GM21619 (cell line): ENCODE measurements around the gene EGR2.
"Not testable (repeated sequence)": the region's sequence is repeated elsewhere in the genome, so short reads cannot be mapped to it uniquely, and the experiment has no call there.

Experiments used
- ATAC-seq: cut with Tn5 transposase; IDR thresholded peaks from one replicate; pipeline ENCODE4 v1.9.1; 2021; ENCODE audit not compliant: unreplicated experiment

Gene EGR2

GRCh38 chr10:62795762-62796161 lies 20.4 kb downstream of the EGR2 start:
- no peak for ATAC-seq

GRCh38 chr10:62795100-62795499 lies 21.1 kb downstream of the EGR2 start:
- no peak for ATAC-seq

- no peak for ATAC-seq
These were observed 21.9 kb downstream of the EGR2 start for GRCh38 chr10:62794306-62794705.

- ATAC-seq: no peak
These were observed 23.9 kb downstream of the EGR2 start for GRCh38 chr10:62792261-62792660.

- no peak for ATAC-seq
These were observed 25.6 kb downstream of the EGR2 start for GRCh38 chr10:62790571-62790970.

- ATAC-seq: no peak
These were observed 26.1 kb downstream of the EGR2 start for GRCh38 chr10:62790019-62790555.

- no peak for ATAC-seq
These were observed 27.2 kb downstream of the EGR2 start for GRCh38 chr10:62788861-62789467.

GRCh38 chr10:62788285-62788684 lies 27.9 kb downstream of the EGR2 start:
- ATAC-seq: not testable (repeated sequence)

- not testable (repeated sequence) for ATAC-seq
These were observed 31.6 kb downstream of the EGR2 start for GRCh38 chr10:62784537-62784936.

GRCh38 chr10:62779487-62780248 lies 36.5 kb downstream of the EGR2 start:
- peak; percentile 93 for ATAC-seq

- no peak for ATAC-seq
These were observed 38.0 kb downstream of the EGR2 start for GRCh38 chr10:62778125-62778524.

- no peak for ATAC-seq
These were observed 43.8 kb downstream of the EGR2 start for GRCh38 chr10:62772186-62772974.

- ATAC-seq: peak; percentile 68
These were observed 46.5 kb downstream of the EGR2 start for GRCh38 chr10:62769574-62770242.

- ATAC-seq: no peak
These were observed 49.8 kb downstream of the EGR2 start for GRCh38 chr10:62766386-62766785.

GRCh38 chr10:62765726-62766125 lies 50.4 kb downstream of the EGR2 start:
- no peak for ATAC-seq

GRCh38 chr10:62764011-62764410 lies 52.2 kb downstream of the EGR2 start:
- no peak for ATAC-seq

- no peak for ATAC-seq
These were observed 53.0 kb downstream of the EGR2 start for GRCh38 chr10:62763155-62763554.
